Lung (tissue), 12 donors: Measurements from ENCODE around the gene EML1. TPM values are rescaled to one million over a fixed set of nuclear protein-coding genes. Genes with fewer than 3 reads are reported as not detected.

Experiments used
- ATAC-seq: fragments of 200-7000 bp; cut with Tn5 transposase; one replicate; pipeline ENCODE4 v1.9.1; 2020; ENCODE audit warnings: moderate number of reproducible peaks; ENCODE audit not compliant: insufficient read depth, low FRiP score
- DNase-seq, 3 donors: peaks; one replicate each; pipeline ENCODE4 v3.0.0-alpha.2; 2013 to 2017
- H3K27ac ChIP-seq, 2 donors: one replicate each; pipeline ENCODE4 v1.5.1; 2013; ENCODE audit warnings: mild to moderate bottlenecking in 2 of 2, moderate library complexity in 2 of 2, control low read depth in 1 of 2, inconsistent platforms in 1 of 2, low read depth in 1 of 2, low read length in 1 of 2
- H3K27me3 ChIP-seq, 3 donors: one replicate each; pipeline ENCODE4 v1.5.1; 2013; ENCODE audit warnings: low read length in 2 of 3; ENCODE audit not compliant: control insufficient read depth in 3 of 3, insufficient read depth in 3 of 3
- H3K36me3 ChIP-seq, 4 donors: one replicate each; pipeline ENCODE4 v1.5.1; 2013; ENCODE audit warnings: low read length in 4 of 4, mild to moderate bottlenecking in 1 of 4, moderate library complexity in 1 of 4; ENCODE audit not compliant: control insufficient read depth in 4 of 4, insufficient read depth in 4 of 4
- H3K4me1 ChIP-seq, 5 donors: one replicate each; pipeline ENCODE4 v1.5.1; 2013; ENCODE audit warnings: low read length in 5 of 5, mild to moderate bottlenecking in 2 of 5, moderate library complexity in 1 of 5; ENCODE audit not compliant: control insufficient read depth in 5 of 5, insufficient read depth in 5 of 5
- H3K4me3 ChIP-seq: one replicate; pipeline ENCODE4 v1.5.1; 2013; ENCODE audit warnings: mild to moderate bottlenecking, control low read depth, moderate library complexity
- H3K9ac ChIP-seq, 2 donors: one replicate each; pipeline ENCODE4 v1.5.1; 2013; ENCODE audit warnings: low read length in 2 of 2, control low read depth in 1 of 2; ENCODE audit not compliant: insufficient read depth in 1 of 2
- H3K9me3 ChIP-seq, 4 donors: one replicate each; pipeline ENCODE4 v1.5.1; 2013; ENCODE audit warnings: low read length in 3 of 4, mild to moderate bottlenecking in 1 of 4, moderate library complexity in 1 of 4; ENCODE audit not compliant: control insufficient read depth in 4 of 4, insufficient read depth in 3 of 4
- CTCF ChIP-seq: IDR thresholded peaks from 2 replicates; pipeline ENCODE4 v1.5.1; 2012; ENCODE audit warnings: mild to moderate bottlenecking; ENCODE audit errors: control extremely low read depth, extremely low read depth
- WGBS, 2 donors: extraction: QIAGEN DNeasy Blood & Tissue Kit; methylation state at CpG; one replicate each; pipeline ENCODE4 v1.1.7; 2013; 5-methylcytosine and 5-hydroxymethylcytosine counted together
- polyA plus RNA-seq, 2 donors: library from polyadenylated mRNA; stranded (reverse); fragments of 200-250 nt; gene quantifications; one replicate each; pipeline ENCODE4 v1.2.1, GENCODE V29; 2013
- total RNA-seq, 2 donors: library from RNA; depleted of rRNA in 1 of 2; stranded (reverse); fragments of >200 nt in 1 of 2; gene quantifications; one replicate each; pipeline ENCODE4 v1.2.1, GENCODE V29; 2014 to 2021
- donor health status: control.
- donor health status: control.
- donor health status: Bipolar disorder and iron deficiency.
- donor health status: healthy.
- donor health status: DM: yes; HTN: yes; CAD: no.

EML1 gene
- total and polyA plus RNA-seq, 4 donors, result 6.7 to 88.0 (median 22.8) TPM

GRCh38 chr14:99878563-99878962 lies 85.3 kb downstream of the EML1 start:
- no peak for DNase-seq
- 78 to 87% methylated on average over 6 of the region's 6 CpGs for WGBS, 2 donors
- Histone ChIP-seq H3K27ac (no peak overlapping the region), H3K4me3 (no peak overlapping the region), H3K36me3 (no peaks in the 10 kb centered on the region), H3K4me1 (peaks cover 0 to 17% (median 4%) of the 10 kb centered on the region in 5 donors), H3K27me3 (no peaks in the 10 kb centered on the region), H3K9ac (no peak overlapping the region), H3K9me3 (peaks cover 0 to 5% (median 0%) of the 10 kb centered on the region in 4 donors)
- no peak for TF ChIP-seq CTCF
- no peak for ATAC-seq

GRCh38 chr14:99879401-99880295 lies 86.4 kb downstream of the EML1 start:
- ATAC-seq (no peak), DNase-seq (peak in 2 of 3 donors; percentile 48 to 59)
- H3K9me3 ChIP-seq, result peaks cover 0 to 5% (median 0%) of the 10 kb centered on the region in 4 donors
- H3K4me1 ChIP-seq, result peaks cover 0 to 17% (median 4%) of the 10 kb centered on the region in 5 donors
- H3K9ac ChIP-seq, result no peak overlapping the region
- TF ChIP-seq CTCF, result no peak
- no peak overlapping the region for H3K27ac ChIP-seq
- peaks cover 0 to 4% (median 0%) of the 10 kb centered on the region in 4 donors for H3K36me3 ChIP-seq
- WGBS, 2 donors, result 70 to 81% methylated on average over 5 of the region's 5 CpGs
- H3K4me3 ChIP-seq, result no peak overlapping the region
- H3K27me3 ChIP-seq, result no peaks in the 10 kb centered on the region

GRCh38 chr14:99880651-99881420 lies 87.6 kb downstream of the EML1 start:
- H3K27me3 ChIP-seq, result no peaks in the 10 kb centered on the region
- DNase-seq, result no peak
- no peak overlapping the region for H3K9ac ChIP-seq
- no peak for TF ChIP-seq CTCF
- H3K9me3 ChIP-seq, result peaks cover 0 to 5% (median 0%) of the 10 kb centered on the region in 4 donors
- H3K36me3 ChIP-seq, result peaks cover 0 to 4% (median 0%) of the 10 kb centered on the region in 4 donors
- no peak overlapping the region for H3K27ac ChIP-seq
- H3K4me1 ChIP-seq, result peaks cover 0 to 17% (median 2%) of the 10 kb centered on the region in 5 donors
- 90 to 93% methylated on average over 13 of the region's 13 CpGs for WGBS, 2 donors
- H3K4me3 ChIP-seq, result no peak overlapping the region
- no peak for ATAC-seq
